NCI-H345 treated with DMSO at 0.1 percent for 48 hours (cell line): ENCODE measurements around the gene ARFGAP3.

Source experiments
- DNase-seq: peaks from one replicate; lab custom pipeline; 2025; ENCODE audit not compliant: unreplicated experiment; lab: John Stamatoyannopoulos, UW

ARFGAP3 gene, protein sequence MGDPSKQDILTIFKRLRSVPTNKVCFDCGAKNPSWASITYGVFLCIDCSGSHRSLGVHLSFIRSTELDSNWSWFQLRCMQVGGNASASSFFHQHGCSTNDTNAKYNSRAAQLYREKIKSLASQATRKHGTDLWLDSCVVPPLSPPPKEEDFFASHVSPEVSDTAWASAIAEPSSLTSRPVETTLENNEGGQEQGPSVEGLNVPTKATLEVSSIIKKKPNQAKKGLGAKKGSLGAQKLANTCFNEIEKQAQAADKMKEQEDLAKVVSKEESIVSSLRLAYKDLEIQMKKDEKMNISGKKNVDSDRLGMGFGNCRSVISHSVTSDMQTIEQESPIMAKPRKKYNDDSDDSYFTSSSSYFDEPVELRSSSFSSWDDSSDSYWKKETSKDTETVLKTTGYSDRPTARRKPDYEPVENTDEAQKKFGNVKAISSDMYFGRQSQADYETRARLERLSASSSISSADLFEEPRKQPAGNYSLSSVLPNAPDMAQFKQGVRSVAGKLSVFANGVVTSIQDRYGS

DNA sequence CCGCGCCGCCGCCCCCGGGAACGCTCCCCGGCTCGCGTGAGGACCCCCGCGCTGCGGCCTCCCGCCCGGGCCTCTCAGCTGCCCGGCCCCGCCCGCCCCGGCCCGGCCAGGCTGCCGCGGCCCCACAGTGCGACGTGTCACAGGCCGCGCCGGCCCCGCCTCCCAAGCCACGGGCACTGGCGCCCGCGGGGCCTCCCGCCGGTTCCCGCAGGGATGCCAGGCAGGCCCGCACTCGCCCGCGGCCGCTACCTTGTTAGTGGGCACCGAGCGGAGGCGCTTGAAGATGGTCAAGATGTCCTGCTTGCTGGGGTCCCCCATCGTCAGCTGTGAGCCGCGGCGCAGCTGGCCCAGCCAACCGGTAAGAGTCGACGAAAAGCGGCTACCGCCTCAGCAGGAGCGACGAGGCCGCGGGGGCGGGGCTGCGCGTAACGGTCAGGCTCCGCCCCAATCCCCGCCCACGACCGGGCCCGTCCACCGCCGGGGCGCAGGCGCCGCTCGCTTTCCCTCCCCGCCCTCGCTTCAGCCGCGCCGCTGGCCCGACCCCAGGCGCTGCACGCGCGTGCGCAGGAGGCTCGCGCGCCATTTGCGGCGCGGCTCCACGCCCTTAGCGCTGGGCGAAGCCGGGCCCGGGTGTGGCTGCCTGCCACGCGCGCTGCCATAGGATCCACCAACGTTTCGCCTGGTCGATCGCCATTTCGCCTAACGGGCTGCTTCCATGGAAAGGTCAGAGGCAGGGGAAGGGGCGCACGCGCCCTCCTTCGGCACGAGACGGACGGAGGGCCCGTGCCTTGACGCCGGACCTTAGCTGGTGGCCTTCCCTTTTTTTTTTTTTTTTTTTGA is at the start of gene ARFGAP3:
Gene ARFGAP3 (minus strand): TSS at position 409 of the 840 bp plus-strand sequence. CDS start 91 bp downstream, at position 318.
- DNase-seq, result peak; percentile 64

DNA sequence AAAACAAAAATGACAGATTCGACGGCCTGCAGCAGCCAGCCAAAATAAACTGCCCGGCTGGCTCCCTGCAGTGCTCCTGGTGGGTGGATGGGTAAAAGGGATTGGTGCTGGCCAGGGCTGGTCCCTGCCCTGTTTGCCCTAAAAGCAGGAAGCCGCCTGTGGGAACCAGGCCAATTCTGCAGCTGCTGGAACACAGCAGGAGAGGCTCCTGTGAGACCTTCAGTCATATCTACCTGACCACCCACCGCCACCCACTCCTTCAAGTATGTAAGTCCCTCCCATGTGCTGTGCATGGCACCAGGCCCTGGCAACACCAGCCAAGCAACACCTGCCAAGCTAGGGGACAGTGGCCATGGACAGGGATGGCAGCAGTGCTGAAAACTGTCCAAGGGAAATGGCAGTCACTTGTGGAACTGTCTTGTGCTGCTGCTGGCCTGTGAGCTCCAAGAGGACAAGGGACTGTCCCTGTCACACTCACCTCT is 48.7 kb upstream of the ARFGAP3 start:
- DNase-seq, result peak; percentile 23

DNA sequence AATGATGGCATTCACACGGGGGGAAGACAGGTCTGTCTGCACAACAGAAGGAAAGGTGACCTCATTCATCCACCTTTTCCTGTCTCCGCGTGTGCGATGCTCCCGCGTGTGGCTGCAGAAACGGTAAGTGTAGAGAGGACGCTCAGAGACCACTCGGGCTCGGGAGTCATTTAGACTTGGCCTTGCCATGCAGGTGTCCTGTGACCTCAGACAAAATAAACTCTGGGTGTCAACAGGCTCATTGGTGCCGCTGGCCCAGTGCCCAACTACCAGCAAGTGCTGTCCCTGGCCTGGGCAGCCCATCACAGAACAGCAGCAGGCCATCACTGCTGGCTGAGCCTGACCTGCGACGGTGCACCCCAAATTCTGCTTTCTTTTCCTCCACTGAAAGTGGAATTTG is 48.1 kb upstream of the ARFGAP3 start:
- no peak for DNase-seq

DNA sequence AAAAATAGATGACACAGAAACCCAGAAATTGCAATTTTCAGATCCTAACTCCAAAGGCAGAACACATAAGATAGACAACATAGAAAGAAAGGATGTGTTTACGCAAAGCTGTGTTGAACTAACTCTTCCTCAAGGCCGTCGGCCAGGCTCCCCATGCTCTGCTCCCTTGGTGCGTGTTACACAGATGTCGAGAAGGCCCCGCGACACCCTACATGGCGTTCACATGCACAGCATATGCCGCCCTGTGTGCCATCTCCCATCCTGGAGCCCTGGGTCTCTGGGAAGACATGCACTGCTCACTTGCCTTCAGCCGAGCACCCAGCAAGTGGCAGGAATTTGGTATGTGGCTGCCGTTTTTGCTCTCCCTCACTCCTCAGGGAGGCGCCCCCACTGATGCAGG is 47.0 kb upstream of the ARFGAP3 start:
- DNase-seq, result no peak

DNA sequence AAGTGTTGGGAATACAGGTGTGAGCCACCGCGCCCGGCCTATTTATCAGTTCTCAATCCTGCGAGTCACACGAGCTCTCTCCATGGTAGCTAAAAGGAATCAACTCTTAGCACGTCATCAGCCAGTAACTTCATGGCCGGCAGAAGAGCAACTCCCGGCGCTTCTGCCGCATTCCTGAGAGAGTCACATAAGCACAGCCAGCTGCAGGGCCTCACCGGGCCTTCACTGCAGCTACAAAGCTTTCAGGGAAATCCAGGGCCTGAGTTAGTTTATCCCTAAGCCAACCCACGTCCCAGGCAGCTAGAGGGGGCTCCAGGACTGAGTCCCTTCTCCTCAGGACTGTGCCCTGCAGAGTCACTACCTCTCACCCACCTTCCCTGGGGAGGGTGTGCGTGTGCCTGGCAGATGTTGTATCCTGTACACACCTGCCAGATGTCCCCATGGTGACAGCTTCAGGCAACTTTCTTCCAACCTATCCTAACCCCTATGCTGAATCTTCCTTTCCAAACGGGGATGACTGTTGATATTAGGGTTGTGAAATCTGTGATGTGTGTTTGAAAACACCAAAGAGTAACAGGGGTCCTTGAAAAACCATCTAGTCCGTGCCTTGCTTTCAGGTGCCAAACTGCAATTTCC is 45.9 kb upstream of the ARFGAP3 start:
- DNase-seq, result no peak

DNA sequence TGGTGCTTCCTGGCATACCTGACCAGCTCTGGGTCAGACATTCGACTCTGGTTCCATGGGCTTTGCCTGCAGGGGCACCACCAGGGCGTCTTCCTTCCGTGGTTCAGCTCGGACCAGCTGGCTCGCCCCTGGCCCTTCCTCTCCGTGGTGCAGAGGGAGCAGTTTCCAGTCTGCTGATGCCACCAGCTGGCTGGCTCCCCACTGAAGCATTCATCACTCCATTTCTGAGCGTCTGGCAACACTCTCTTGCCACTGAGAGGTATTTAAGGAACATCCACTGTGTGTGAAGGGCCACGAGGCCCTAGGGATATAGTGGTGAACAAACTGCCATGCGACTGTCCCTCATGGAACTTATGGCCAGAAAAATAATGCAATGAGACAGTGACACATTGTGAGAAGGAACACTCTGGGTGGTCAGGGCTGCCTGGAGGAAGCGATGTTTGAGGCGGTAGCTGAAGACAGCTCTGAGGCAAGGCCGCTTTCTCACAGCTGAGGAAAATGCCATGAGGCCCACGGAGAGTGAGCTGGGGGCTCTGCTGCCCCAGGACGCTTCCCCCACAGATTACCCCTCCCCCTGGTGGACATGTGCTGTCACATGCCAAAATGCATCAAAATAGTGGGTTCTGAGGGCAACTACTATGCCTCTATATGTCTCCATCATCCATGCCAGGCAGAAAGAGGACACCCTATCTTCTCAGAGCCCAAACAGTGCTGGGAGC is 44.9 kb upstream of the ARFGAP3 start:
- no peak for DNase-seq

DNA sequence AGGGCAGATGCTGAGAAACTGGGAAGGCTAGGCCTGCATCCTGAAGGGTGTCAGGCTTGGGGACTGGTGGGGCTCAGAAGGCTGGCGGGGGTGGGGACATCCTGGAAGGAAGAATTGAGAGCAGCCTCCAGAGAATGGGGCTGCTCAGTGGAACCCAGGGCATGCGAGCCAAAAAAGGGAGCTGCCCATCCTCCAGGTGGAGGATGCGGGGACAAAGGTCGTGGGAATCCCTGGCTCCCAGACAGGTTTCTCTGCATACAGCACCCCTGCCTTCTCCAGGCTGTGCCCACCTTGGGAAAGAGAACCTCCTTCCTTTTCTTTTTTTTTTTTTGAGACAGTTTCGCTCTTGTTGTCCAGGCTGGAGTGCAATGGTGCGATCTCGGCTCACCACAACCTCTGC is 40.9 kb upstream of the ARFGAP3 start:
- DNase-seq, result no peak

DNA sequence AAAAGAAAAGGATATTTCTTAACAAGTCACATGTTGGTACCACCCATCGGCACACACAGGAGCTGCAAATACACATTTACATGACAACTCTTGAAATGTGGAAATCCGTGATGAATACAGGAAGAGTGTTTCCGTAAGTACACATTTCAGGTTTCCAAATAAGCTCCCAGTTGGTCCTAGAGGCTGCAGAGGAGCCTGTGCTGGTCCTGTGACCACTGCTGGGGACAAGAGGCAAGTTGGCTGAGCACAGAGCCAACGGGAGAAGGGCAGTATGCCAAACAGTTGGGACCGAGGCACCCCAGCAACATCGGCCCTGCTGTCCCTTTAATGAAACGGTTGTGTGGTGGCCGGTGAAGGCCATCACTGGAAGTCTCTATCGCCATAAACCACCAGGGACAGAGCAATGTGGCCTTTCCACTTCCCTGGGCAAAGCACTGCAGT is 38.5 kb upstream of the ARFGAP3 start:
- DNase-seq, result no peak

DNA sequence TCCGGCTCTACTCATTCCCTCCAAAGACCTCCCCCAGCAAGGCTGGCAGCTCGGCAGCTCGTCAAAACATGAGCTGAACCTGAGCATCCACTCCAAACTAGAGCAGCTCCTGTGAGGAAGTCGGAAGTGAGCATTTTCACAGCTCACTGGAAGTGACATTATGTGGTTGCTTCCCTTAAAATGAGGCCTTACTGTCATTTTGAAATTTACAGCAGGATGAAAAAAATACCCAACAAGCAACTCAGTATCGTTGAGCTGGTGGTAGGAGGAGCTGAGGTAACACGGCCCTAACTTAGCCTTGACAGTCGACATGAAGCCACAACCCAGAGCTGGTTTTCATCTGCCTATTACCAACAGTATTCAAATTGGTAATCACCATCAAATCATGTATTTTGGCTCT is 38.0 kb upstream of the ARFGAP3 start:
- DNase-seq, result no peak

DNA sequence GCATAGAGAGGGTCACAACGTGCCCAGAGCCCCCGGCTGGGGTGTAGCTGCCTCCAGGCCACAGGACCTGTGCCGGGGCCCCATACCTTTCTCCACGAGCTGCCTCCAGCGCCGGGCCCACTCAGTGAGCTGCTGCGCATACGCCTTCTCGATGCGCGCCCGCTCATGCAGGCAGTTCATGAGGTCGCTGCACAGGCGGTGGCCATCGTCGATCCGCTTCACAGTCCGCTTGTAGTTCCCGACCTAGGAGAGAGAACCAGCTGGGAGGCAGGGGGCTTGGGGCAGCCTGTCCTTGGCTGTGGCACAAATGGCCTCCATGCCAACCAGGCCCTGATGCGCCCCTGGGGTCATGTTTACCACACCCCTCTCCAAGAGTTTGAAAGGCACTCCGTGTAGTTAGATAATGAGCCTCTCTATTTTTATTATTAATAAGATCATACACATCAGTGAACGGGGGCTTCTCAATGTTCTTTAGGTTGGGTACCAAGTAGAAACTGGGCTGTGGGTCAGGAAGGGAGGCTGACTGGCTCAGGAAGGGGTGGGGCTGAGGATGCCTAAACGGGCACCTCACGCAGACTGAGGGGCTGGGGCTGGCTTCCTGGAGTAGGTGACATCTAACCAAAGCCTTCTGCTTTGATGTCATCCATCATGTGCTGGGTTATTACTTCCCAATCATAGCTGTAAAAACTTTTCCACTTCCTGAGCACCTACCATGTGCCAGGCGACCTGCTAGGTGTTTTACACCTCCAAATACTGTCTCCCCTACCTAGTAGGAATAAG is 36.5 kb upstream of the ARFGAP3 start:
- no peak for DNase-seq

DNA sequence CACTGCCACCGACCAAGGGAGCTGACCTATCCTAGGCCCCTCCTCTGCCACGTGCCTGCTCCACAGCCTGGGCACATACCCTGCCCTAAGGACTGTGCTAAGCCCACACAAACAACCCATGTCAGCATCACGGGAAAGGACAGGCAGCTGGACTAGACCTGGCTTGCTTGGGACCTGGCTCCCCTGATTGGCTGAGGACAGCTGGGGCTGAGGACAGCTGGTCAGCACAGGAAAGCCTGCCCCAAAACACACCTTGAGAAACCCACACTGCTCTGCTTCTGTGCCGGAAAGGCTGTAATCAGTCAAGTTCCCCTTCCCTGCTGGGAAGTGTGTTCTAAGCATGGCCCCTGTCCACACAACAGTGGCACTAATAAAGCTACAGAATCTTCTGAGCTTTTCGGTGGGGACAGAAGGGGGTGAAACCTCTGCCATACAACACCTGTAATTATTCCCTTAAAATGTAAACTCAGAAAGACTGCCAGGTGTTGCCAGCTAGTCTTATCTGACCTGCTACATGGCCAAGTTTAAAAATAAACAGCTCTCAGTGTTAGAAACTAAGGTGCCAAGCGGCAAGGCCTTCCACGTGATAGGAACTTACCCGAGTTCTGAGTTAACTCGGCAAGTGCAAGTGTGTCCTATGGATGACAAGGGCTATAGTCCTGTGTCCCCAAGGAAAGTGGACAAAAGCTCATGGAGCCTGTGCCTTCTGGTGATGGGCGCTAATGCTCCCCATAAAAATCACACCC is 35.7 kb upstream of the ARFGAP3 start:
- no peak for DNase-seq

DNA sequence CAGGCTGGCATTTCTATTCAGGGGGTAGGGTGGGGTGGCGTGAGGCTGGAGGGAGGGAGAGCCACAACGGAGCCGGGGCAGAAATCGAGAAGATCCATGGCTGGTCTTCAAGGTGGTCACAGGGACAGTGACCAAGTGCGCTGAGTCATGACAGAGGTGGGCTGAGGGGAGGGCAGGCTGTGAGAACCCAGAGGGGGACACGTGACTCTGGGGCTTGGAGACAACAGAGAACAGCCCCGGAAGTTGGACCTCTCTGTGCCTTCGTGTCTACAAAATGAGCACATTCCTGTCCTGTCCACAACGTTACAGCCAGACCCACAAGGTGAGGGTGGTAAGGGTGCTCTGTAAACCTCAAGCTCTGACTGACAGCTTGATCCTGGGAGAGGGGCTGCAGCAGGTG is 35.1 kb upstream of the ARFGAP3 start:
- no peak for DNase-seq

DNA sequence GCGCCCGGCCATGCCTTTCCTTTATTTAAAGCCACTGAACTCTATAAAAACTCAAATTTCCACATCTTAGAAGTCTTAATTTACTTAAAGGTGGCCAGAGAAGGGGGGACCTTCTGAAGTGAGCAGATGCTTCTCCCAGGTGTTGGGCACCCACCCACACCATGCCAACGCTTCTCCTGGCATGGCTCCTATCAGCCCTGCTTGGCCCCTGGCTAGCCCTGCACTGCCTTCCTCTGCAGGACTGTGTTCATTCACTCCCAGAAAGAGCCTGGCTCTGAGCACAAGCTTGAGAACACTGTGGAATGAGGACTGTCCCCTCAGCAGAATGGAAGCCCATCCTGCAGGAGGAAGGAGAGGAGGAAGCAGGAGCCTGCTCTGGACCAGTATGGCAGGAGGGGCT is 34.6 kb upstream of the ARFGAP3 start:
- DNase-seq, result no peak

DNA sequence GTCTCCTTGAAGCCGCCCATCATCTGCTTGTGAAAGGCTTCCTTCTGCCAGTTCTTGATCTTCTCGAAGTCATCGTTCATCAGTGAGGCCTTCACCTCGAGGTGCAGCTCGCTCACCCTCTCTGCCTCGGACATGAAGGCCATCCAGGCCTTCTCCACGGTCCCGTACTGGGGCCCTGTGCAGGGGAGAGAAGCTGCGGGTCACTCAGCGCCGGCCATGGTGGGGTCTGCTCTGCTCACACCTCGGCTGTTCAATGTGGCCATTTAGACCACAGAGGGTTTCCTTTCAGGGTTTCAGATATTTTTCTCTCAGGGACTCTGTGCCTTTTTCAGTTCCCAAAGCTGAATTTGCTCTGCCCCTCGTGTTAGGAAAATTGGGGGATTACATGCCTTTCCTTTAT is 33.9 kb upstream of the ARFGAP3 start:
- DNase-seq, result no peak

DNA sequence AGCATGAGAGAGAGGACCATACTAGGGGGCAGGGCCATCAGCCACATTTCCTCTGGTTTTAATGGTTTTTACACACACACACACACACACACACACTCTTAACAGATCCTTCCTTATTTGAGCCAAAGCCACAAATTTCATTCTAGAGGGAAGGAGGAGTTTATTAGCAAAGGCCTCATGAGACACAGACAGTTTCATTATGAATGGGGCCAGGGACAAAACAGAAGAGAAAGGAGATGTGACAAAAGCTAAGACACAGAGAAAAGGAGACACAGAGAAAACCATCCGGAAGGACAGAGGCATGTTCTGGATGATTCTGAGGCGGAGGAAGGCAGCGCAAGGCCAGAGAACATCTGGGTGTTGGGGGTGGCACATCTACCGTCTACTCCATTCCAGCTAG is 32.2 kb upstream of the ARFGAP3 start:
- no peak for DNase-seq

DNA sequence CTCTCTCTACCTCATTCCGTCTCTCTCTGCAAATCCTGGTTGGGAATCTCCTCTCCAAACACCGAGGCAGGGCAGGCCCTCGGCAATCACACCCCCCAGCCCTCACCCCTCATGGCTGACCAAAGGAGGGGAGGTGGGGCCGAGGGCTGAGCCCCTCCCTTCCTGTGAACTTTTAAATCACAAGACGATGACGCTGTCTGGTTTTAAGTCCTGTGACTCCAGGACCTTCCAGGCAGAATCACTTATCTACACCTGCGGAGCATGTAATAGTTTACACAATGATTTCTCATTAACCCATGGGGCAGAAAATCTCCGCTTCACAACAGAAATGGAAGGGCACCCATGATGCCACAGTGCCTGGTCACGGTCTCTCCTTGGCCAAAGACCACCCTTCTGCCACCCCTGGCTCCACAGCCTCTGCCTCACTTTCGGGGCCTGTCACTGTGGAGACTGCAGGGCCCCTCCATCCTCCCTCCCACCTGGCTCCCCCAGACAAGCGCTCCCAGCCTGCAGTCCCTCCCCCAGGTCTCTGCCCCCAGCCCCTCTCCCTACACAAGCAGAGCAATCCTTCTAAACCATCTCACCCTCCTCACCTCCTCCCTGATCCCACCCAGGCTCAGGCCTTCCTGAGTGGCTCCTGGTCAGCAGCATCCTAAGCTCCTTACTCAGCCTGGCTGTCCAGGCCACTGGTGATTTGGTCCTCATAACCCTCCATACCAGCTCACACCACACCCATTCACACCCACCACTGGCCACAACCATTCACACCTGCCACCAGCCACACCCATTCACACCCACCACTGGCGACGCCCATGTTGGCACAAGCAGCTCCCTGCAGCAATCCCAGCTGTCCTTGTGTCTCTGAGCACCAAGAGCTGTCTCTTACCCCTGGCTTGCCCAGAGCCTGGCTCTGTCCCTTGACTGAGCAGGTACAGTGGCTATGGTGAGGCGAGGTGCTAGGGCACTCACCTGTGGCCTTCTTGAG is 30.7 kb upstream of the ARFGAP3 start:
- no peak for DNase-seq

DNA sequence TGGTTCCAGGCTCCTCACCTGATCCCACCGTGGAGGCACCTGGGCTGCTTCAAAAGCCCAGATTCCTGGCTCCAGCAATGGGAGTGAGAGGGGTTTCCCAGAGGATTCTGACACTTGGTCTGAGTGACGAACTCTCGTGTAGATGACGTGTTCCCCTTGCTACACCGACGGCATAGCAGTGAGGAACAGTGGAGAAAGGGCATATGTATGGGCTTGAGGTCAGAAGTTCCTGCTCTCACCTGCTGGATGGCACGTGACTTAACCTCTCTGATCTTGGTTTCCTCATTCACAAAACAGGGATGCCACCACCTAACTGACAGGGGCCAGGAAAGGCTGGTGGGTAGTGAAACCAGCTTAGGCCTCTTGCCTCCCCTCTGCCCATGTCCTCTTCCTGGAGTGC is 30.0 kb upstream of the ARFGAP3 start:
- DNase-seq, result no peak

DNA sequence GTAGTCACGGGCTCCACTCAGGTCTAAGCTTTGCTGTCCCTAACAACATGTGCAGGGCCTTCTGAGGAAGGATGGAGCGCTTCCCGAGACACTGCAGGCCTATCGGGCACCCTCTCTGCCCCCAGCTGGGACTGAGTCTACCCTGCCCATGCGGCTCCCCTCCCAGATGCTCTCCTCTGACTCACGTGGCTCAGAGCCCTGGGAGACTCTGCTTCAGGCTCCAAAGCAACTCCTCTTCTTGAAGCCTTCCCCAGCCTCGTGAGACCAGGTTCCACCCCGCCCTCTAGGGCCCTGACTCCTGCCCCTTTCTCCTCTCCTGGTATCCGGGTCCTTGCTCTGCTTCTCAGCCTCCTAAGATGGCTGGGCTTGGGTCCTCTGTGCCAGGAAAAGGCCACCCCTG is 28.4 kb upstream of the ARFGAP3 start:
- no peak for DNase-seq
